HepG2 (cell line): ENCODE results near the gene C18orf63. TPM values are rescaled to one million over a fixed set of nuclear protein-coding genes. Genes with fewer than 3 reads are reported as not detected.

Source experiments
- ATAC-seq: fragments of 200-7000 bp; cut with Tn5 transposase; 3 replicates; pipeline ENCODE4 v1.9.1; 2020; ENCODE audit warnings: mild to moderate bottlenecking, moderate library complexity
- BruUV-seq: library from RNA; stranded (reverse); fragments of 400-500 nt; replicated peaks from 2 replicates; lab custom pipeline; 2021; lab: Mats Ljungman, UMichigan
- CTCF ChIA-PET: fragments of 300-600 bp; formaldehyde crosslinking; extraction: SDS; loops from one replicate; lab custom pipeline; 2021; ENCODE audit warnings: low total read pairs, inconsistent platforms, low intra/inter-chr PET ratio; lab: Yijun Ruan, JAX
- POLR2A ChIA-PET: fragments of 350-600 bp; sonication (Branson Sonifier 250); formaldehyde crosslinking; loops from one replicate; lab custom pipeline; 2020; ENCODE audit warnings: antibody characterized with exemption, inconsistent platforms; lab: Yijun Ruan, JAX
- DNase-seq: peaks from one replicate; pipeline ENCODE4 v3.0.0-alpha.2; 2015; ENCODE audit warnings: low spot score
- FAIRE-seq: peaks from 3 replicates; lab custom pipeline; 2011; peaks lifted over from hg19 to GRCh38; lab: Jason Lieb, UNC
- H2AFZ ChIP-seq: one replicate; pipeline ENCODE4 v1.6.1; 2011; ENCODE audit warnings: low read length, inconsistent platforms
- H3K27ac ChIP-seq: fragments of 300-600 bp; 3 replicates; pipeline ENCODE4 v1.8.0; 2011; ENCODE audit warnings: mixed run types, mild to moderate bottlenecking, mixed read lengths, low read length, inconsistent platforms; ENCODE audit not compliant: insufficient read depth; ENCODE audit errors: extremely low read length
- H3K27me3 ChIP-seq, 2 experiments: fragments of 200-600 bp in 1 of 2; 2 replicates in 1 of 2; 3 replicates in 1 of 2; pipeline versions ENCODE4 v1.6.0 to v1.8.0; 2011; ENCODE audit warnings: low read length in 2 of 2, mild to moderate bottlenecking in 2 of 2, moderate library complexity in 2 of 2, inconsistent platforms in 1 of 2; ENCODE audit not compliant: insufficient read depth in 2 of 2, control insufficient read depth in 1 of 2
- H3K36me3 ChIP-seq, 2 experiments: fragments of 200-600 bp in 1 of 2; replicated peaks in 1 of 2; 2 replicates in 1 of 2; 3 replicates in 1 of 2; pipeline versions ENCODE4 v1.5.1 to v1.8.0; 2011; ENCODE audit warnings: low read length in 2 of 2, inconsistent platforms in 1 of 2; ENCODE audit not compliant: insufficient read depth in 2 of 2, control insufficient read depth in 1 of 2
- H3K4me1 ChIP-seq: 2 replicates; pipeline ENCODE4 v1.5.1; 2012; ENCODE audit warnings: low read length, inconsistent platforms; ENCODE audit not compliant: insufficient read depth
- H3K4me2 ChIP-seq: 2 replicates; pipeline ENCODE4 v1.6.0; 2011; ENCODE audit warnings: low read depth, low read length, inconsistent platforms
- H3K4me3 ChIP-seq, 3 experiments: fragments of 200-600 bp in 1 of 3; sonication (generic), shearing (Covaris generic) in 1 of 3; replicated peaks in 1 of 3; 2 replicates each; pipeline ENCODE4 v1.5.1; 2011 to 2016; ENCODE audit warnings: low read length in 3 of 3, inconsistent platforms in 2 of 3, low read depth in 2 of 3, mild to moderate bottlenecking in 2 of 3, control low read depth in 1 of 3, mixed read lengths in 1 of 3; ENCODE audit not compliant: insufficient read depth in 1 of 3
- H3K79me2 ChIP-seq: one replicate; pipeline ENCODE4 v1.6.1; 2011; ENCODE audit warnings: low read length, inconsistent platforms; ENCODE audit not compliant: insufficient read depth
- H3K9ac ChIP-seq: 2 replicates; pipeline ENCODE4 v1.6.0; 2011; ENCODE audit warnings: mild to moderate bottlenecking, low read depth, low read length, inconsistent platforms; ENCODE audit not compliant: insufficient read depth
- H3K9me3 ChIP-seq: 2 replicates; pipeline ENCODE4 v1.5.1; 2012; ENCODE audit warnings: mild to moderate bottlenecking, low read length
- H4K20me1 ChIP-seq: 2 replicates; pipeline ENCODE4 v1.6.0; 2011; ENCODE audit warnings: inconsistent platforms, mild to moderate bottlenecking, low read length, moderate library complexity; ENCODE audit not compliant: insufficient read depth
- BCLAF1 ChIP-seq: fragments of 450-650 bp; IDR thresholded peaks from 2 replicates; pipeline ENCODE4 v1.6.1; 2017; ENCODE audit warnings: mild to moderate bottlenecking
- CREB1 ChIP-seq, 2 experiments: fragments of 450-650 bp in 1 of 2; IDR thresholded peaks; 2 replicates each; pipeline ENCODE4 v1.6.1; 2016 to 2017; ENCODE audit warnings: control low read depth in 1 of 2, mild to moderate bottlenecking in 1 of 2, missing compliant biosample characterization in 1 of 2, missing genetic modification characterization in 1 of 2
- FOSL1 ChIP-seq: sonication (generic); formaldehyde crosslinking; IDR thresholded peaks from 2 replicates; pipeline ENCODE4 v1.9.0; 2021; ENCODE audit warnings: missing genetic modification reagents, borderline replicate concordance
- HMGXB4 ChIP-seq, 2 experiments: sonication (generic) in 1 of 2; formaldehyde crosslinking in 1 of 2; IDR thresholded peaks; 2 replicates each; pipeline versions ENCODE4 v1.4.0 to v1.6.1; 2018 to 2020; ENCODE audit warnings: missing genetic modification reagents in 2 of 2, borderline replicate concordance in 1 of 2, low read depth in 1 of 2, mild to moderate bottlenecking in 1 of 2, missing biosample characterization in 1 of 2
- HOXA3 ChIP-seq: sonication (generic); formaldehyde crosslinking; IDR thresholded peaks from 2 replicates; pipeline ENCODE4 v1.5.0; 2020; ENCODE audit warnings: missing genetic modification reagents
- PCBP1 ChIP-seq: fragments of 200-400 bp; formaldehyde crosslinking; IDR thresholded peaks from 2 replicates; pipeline ENCODE4 v1.6.1; 2017; ENCODE audit warnings: mild to moderate bottlenecking, low read depth, low read length, borderline replicate concordance
- SIN3B ChIP-seq: fragments of 150-350 bp; IDR thresholded peaks from 2 replicates; pipeline ENCODE4 v1.6.1; 2014; ENCODE audit warnings: low read length
- SRF ChIP-seq: IDR thresholded peaks from 2 replicates; pipeline ENCODE4 v1.6.1; 2011; ENCODE audit warnings: mild to moderate bottlenecking, low read depth, low read length, moderate library complexity
- STAG1 ChIP-seq: sonication (generic); formaldehyde crosslinking; IDR thresholded peaks from 2 replicates; pipeline ENCODE4 v1.4.0; 2020; ENCODE audit warnings: missing genetic modification reagents
- ZNF430 ChIP-seq: sonication (generic); formaldehyde crosslinking; IDR thresholded peaks from 2 replicates; pipeline ENCODE4 v1.9.0; 2021; ENCODE audit warnings: mild to moderate bottlenecking, missing genetic modification reagents
- ZNF660 ChIP-seq: sonication (generic); formaldehyde crosslinking; IDR thresholded peaks from 2 replicates; pipeline ENCODE4 v1.5.1; 2020; ENCODE audit warnings: mild to moderate bottlenecking, low read depth, missing genetic modification reagents, borderline replicate concordance
- ZNF816 ChIP-seq: sonication (generic); formaldehyde crosslinking; IDR thresholded peaks from 2 replicates; pipeline ENCODE4 v1.8.0; 2022; ENCODE audit warnings: missing genetic modification reagents, mild to moderate bottlenecking, borderline replicate concordance
- WGBS: methylation state at CpG from one replicate; pipeline ENCODE4 v1.1.6; 2017; ENCODE audit warnings: low lambda C conversion rate; 5-methylcytosine and 5-hydroxymethylcytosine counted together
- in situ Hi-C: cut with HindIII; loops from 2 replicates; pipeline ENCODE4 v1.10.0; 2017; ENCODE audit warnings: low pct_unique_long_range_greater_than_20kb; ENCODE audit not compliant: extremely low pct_ligation_motif_present
- intact Hi-C: fragments of 100-400 bp; cut with micrococcal nuclease; formaldehyde crosslinking; loops from one replicate; pipeline ENCODE4 v1.10.0; 2022; ENCODE audit not compliant: unreplicated experiment
- polyA plus RNA-seq, 8 experiments: library from polyadenylated mRNA; depleted of rRNA in 3 of 8; stranded (reverse) in 7 of 8; unstranded in 1 of 8; fragments of >200 nt; fragmentation: Illumina TruSeq in 4 of 8; extraction: Trizol in 4 of 8; gene quantifications; 2 replicates each; pipeline versions ENCODE4 v1.2.1 to v1.2.3, GENCODE V29; 2011 to 2016; ENCODE audit warnings: low read depth in 4 of 8, missing spikeins in 1 of 8, mixed read lengths in 1 of 8; ENCODE audit not compliant: insufficient read depth in 1 of 8
- total RNA-seq, 5 experiments: library from RNA; depleted of rRNA; stranded (reverse); fragments of >200 nt; fragmentation: Illumina TruSeq; extraction: Trizol; gene quantifications; 2 replicates each; pipeline ENCODE4 v1.2.3, GENCODE V29; 2016; ENCODE audit warnings: low read depth in 1 of 5
- TF ChIP-seq, protein P1 (sequence below): sonication (generic); formaldehyde crosslinking; IDR thresholded peaks from 2 replicates; pipeline ENCODE4 v1.5.0; 2020; ENCODE audit warnings: missing genetic modification reagents
- TF ChIP-seq, protein P2 (sequence below): sonication (generic); formaldehyde crosslinking; IDR thresholded peaks from 2 replicates; pipeline ENCODE4 v1.5.1; 2020; ENCODE audit warnings: mild to moderate bottlenecking, missing genetic modification reagents

C18orf63 gene
- total and polyA plus RNA-seq, 2 of the 13 experiments (the other 11 are each of a cell fraction or from before 2014, with no cell fraction given): 0.01 TPM; not detected in 1

DNA sequence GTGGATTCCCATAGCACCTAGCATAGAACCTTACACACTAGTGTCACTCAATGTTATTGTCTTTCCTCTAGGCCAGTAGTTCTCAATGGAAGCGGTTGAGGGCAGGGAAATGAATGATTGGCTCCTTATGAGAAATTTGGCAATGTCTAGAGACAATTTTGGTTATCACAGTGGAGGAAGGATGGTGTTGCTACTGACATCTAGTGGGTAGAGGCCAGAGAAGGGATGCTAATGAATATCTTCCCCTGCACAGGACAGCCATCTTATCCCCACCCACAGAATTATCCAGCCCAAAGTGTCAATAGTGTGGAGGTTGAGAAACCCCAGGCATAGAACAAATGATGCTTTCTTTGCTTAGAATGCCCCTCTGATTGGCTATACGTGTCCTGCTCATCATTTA lies 15.8 kb downstream of the C18orf63 start:
- intact Hi-C loops (loop anchor here (1.0 to 2.0 kb wide), 3 partner anchors 39 to 135 kb away; no protein-coding TSS in a partner anchor), in situ Hi-C loops (loop anchor here (5.0 kb wide), 1 partner anchor 134 kb away; no protein-coding TSS in a partner anchor)
- ATAC-seq: peak; percentile 87
- no peak overlapping the region for H3K4me2 ChIP-seq
- H3K4me3 ChIP-seq: no peak overlapping the region
- WGBS: 3% methylated on average over 2 of the region's 2 CpGs
- ChIA-PET POLR2A (no interaction called here), CTCF (interaction anchor here (3.0 kb wide), 1 partner anchor 135 kb away, joined by 31 read pairs; no protein-coding TSS in a partner anchor)
- no TSS peak for BruUV-seq
- H3K9me3 ChIP-seq: no peaks in the 10 kb centered on the region
- H4K20me1 ChIP-seq: no peaks in the 10 kb centered on the region
- peak; percentile 94 for FAIRE-seq
- peaks cover 13% of the 10 kb centered on the region for H3K4me1 ChIP-seq
- H3K9ac ChIP-seq: no peak overlapping the region
- H3K27me3 ChIP-seq: no peaks in the 10 kb centered on the region
- no peak overlapping the region for H2AFZ ChIP-seq
- no peak overlapping the region for H3K27ac ChIP-seq
- no peaks in the 10 kb centered on the region for H3K36me3 ChIP-seq
- no peaks in the 10 kb centered on the region for H3K79me2 ChIP-seq
- peak; percentile 43 for DNase-seq
- TF ChIP-seq ZNF430 (CRISPR knock-in tag): 0 out of 2 replicates have a peak, but pooled peaks have one; percentile 25
- no peak for TF ChIP-seq PCBP1
- TF ChIP-seq SRF: no peak
- TF ChIP-seq ZNF816 (CRISPR knock-in tag): no peak
- no peak for TF ChIP-seq BCLAF1
- TF ChIP-seq HOXA3 (CRISPR knock-in tag): no peak
- TF ChIP-seq ZNF660 (CRISPR knock-in tag): no peak
- TF ChIP-seq STAG1: peak; percentile 82
- peak in 1 of 2 experiments; percentile 19; a peak in 1 of 4 replicates for TF ChIP-seq HMGXB4 (CRISPR knock-in tag; IDR thresholded peaks at IDR 0.05; ENCODE audit: borderline replicate concordance in 1 of 2, low read depth in 1 of 2)
- TF ChIP-seq SIN3B: no peak
- TF ChIP-seq, protein P1, sequence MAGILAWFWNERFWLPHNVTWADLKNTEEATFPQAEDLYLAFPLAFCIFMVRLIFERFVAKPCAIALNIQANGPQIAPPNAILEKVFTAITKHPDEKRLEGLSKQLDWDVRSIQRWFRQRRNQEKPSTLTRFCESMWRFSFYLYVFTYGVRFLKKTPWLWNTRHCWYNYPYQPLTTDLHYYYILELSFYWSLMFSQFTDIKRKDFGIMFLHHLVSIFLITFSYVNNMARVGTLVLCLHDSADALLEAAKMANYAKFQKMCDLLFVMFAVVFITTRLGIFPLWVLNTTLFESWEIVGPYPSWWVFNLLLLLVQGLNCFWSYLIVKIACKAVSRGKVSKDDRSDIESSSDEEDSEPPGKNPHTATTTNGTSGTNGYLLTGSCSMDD (CRISPR knock-in tag): no peak
- TF ChIP-seq FOSL1 (CRISPR knock-in tag): no peak
- TF ChIP-seq CREB1 (IDR thresholded peaks at IDR 0.05): no peak
- TF ChIP-seq CREB1 (CRISPR knock-in tag; IDR thresholded peaks at IDR 0.05): peak; percentile 19; the same call in 1 of the 2 replicates
- TF ChIP-seq, protein P2, sequence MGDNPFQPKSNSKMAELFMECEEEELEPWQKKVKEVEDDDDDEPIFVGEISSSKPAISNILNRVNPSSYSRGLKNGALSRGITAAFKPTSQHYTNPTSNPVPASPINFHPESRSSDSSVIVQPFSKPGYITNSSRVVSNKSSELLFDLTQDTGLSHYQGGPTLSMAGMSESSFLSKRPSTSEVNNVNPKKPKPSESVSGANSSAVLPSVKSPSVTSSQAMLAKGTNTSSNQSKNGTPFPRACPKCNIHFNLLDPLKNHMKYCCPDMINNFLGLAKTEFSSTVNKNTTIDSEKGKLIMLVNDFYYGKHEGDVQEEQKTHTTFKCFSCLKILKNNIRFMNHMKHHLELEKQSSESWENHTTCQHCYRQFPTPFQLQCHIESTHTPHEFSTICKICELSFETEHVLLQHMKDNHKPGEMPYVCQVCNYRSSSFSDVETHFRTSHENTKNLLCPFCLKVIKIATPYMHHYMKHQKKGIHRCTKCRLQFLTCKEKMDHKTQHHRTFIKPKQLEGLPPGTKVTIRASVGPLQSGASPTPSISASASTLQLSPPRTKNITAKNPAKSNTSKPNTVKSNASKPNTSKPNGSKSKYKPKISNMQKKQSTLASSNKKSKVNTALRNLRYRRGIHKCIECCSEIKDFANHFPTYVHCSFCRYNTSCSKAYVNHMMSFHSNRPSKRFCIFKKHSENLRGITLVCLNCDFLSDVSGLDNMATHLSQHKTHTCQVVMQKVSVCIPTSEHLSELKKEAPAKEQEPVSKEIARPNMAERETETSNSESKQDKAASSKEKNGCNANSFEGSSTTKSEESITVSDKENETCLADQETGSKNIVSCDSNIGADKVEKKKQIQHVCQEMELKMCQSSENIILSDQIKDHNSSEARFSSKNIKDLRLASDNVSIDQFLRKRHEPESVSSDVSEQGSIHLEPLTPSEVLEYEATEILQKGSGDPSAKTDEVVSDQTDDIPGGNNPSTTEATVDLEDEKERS (CRISPR knock-in tag): no peak
